HL-60 (cell line): Measurements from ENCODE around the gene SPOP.

Experiments used
- DNase-seq, 2 experiments: peaks; one replicate each; pipeline ENCODE4 v3.0.0-alpha.2; 2010 to 2020; ENCODE audit warnings: low read depth in 1 of 2, low spot score in 1 of 2
- H3K27ac ChIP-seq: fragments of 250-450 bp; sonication (Bioruptor Pico); replicated peaks from 2 replicates; pipeline ENCODE4 v1.5.1; 2020; ENCODE audit warnings: mild to moderate bottlenecking, moderate library complexity
- H3K27me3 ChIP-seq: fragments of 250-450 bp; sonication (Bioruptor Pico); 2 replicates; pipeline ENCODE4 v1.5.1; 2021; ENCODE audit warnings: mild to moderate bottlenecking, moderate library complexity; ENCODE audit not compliant: insufficient read depth, poor library complexity, severe bottlenecking
- H3K4me3 ChIP-seq: replicated peaks from 2 replicates; pipeline ENCODE4 v1.5.1; 2011; ENCODE audit warnings: mild to moderate bottlenecking, control low read depth, low read length; ENCODE audit not compliant: insufficient read depth
- CTCF ChIP-seq: IDR thresholded peaks from one replicate; pipeline ENCODE4 v1.5.1; 2011; ENCODE audit warnings: low read length, control low read depth, inconsistent platforms; ENCODE audit not compliant: insufficient read depth
- GABPA ChIP-seq: IDR thresholded peaks from 2 replicates; pipeline ENCODE4 v1.6.1; 2012; ENCODE audit warnings: low read depth
- POLR2AphosphoS5 ChIP-seq: IDR thresholded peaks from 2 replicates; pipeline ENCODE4 v1.6.1; 2012; ENCODE audit warnings: low read depth
- REST ChIP-seq: IDR thresholded peaks from 2 replicates; pipeline ENCODE4 v1.6.1; 2012; ENCODE audit warnings: low read depth; ENCODE audit not compliant: insufficient replicate concordance
- SPI1 ChIP-seq: IDR thresholded peaks from 2 replicates; pipeline ENCODE4 v1.6.1; 2012; ENCODE audit warnings: low read depth, mild to moderate bottlenecking, borderline replicate concordance

SPOP gene

GRCh38 chr17:49576917-49577649, 100.8 kb downstream of the SPOP start:
- DNase-seq: no peak
- peaks cover 18% of the 10 kb centered on the region for H3K27me3 ChIP-seq
- no peak overlapping the region for H3K4me3 ChIP-seq
- no peak overlapping the region for H3K27ac ChIP-seq
- TF ChIP-seq CTCF (no peak), POLR2AphosphoS5 (no peak), GABPA (no peak), SPI1 (no peak), REST (no peak)

GRCh38 chr17:49576088-49576916, 101.6 kb downstream of the SPOP start:
- Histone ChIP-seq H3K27me3 (peaks cover 21% of the 10 kb centered on the region), H3K4me3 (peak overlapping the region; percentile 35), H3K27ac (no peak overlapping the region)
- no peak for TF ChIP-seq SPI1
- no peak for TF ChIP-seq GABPA
- no peak for DNase-seq

- no peak for TF ChIP-seq SPI1
- TF ChIP-seq POLR2AphosphoS5: no peak
- DNase-seq: peak in 1 of 2 experiments; percentile 64
- Histone ChIP-seq H3K27me3 (peaks cover 21% of the 10 kb centered on the region), H3K4me3 (peak within 1 kb of the TSS; percentile 35), H3K27ac (no peak within 1 kb of the TSS)
These were observed 102.2 kb downstream of the SPOP start, which contains the start of gene NXPH3 for GRCh38 chr17:49575679-49576087. Gene NXPH3 (plus strand): TSS chr17:49575871. CDS start chr17:49576220, 349 bp downstream.

- Histone ChIP-seq H3K27me3 (peaks cover 21% of the 10 kb centered on the region), H3K27ac (no peak overlapping the region), H3K4me3 (peak overlapping the region; percentile 34)
- TF ChIP-seq POLR2AphosphoS5 (no peak), GABPA (no peak), REST (no peak), SPI1 (no peak), CTCF (no peak)
- DNase-seq: no peak
These were observed 102.8 kb downstream of the SPOP start for GRCh38 chr17:49574945-49575678.
